AG09319 (cell line): ENCODE measurements around the gene KRT20.

Experiments
- DNase-seq: peaks from one replicate; pipeline ENCODE4 v3.0.0-alpha.2; 2010; ENCODE audit warnings: low read depth; ENCODE audit errors: extremely low read depth
- CTCF ChIP-seq: IDR thresholded peaks from 2 replicates; pipeline ENCODE4 v1.5.1; 2011; ENCODE audit warnings: low read depth, mild to moderate bottlenecking, inconsistent platforms, low read length, moderate library complexity

The KRT20 gene

DNA sequence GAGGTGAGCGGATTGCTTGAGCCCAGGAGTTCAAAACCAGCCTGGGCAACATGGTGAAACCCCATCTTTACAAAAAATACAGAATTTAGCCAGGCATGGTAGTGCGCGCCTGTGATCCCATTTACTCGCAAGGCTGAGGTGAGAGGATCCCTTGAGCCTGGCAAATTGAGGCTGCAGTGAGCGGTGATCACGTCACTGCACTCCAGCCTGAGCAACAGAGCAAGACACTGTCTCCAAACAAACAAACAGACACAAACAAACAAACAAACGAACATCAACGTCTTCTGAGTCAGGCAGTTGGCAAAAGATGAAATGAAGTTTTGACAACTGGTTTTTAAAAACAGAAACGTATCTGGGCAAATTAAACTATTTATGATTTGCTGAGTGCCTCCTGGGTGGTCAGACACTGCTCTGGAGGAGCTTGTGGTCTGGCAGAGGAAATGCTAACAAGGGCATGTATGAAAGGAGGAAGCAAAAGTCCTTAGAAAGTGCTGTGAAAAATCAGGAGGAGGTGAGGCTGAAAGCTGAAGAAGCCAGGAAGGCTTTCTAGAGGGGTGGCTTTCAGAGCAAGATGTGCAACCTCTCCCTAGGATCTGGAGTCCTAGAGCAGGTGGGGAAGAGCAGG is 10.2 kb upstream of the KRT20 start:
- no peak for DNase-seq
- no peak for TF ChIP-seq CTCF

DNA sequence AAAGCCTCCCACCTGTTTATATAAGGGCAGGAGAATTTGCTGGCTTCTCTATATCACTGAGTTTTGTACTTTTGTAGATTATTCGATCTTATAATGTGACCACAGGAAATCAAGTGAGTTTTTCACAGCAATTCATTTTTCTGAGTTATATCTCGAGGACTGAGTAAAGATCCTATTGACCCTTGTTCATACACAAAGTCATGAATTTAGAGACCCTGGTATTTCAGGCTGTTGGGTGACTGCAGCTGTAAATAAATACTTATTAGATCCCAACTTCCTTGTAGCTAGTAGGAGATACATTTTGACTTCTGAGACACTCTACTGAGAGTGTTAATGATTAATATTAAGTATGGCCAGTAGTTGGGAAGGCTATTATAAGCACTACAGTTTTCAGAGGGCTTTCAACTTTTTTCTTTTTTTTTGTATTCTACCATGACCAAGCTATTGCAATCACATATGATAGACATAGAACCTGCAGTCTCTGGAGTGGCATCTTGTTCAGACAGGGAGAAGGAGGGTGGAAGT is 3.2 kb upstream of the KRT20 start:
- DNase-seq: no peak
- TF ChIP-seq CTCF: no peak

DNA sequence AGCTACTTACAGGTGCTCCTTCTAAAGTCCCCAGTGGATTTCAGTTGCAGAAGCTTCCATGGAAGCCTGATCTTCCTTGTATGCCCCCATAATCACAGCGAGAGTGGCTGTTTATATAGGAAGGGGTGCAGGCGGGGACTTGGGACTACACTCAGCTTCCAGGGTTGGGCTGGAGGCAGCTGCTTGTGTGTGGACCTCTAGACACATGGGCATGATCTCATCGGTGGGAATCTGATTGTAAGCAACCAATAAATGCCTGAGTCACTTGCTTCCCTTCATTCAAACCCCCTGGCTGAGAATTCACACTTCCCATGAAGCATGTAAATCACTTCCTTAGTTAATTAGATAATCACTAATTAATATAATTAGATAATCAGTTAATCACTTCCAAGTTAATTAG is 1.0 kb upstream of the KRT20 start:
- no peak for TF ChIP-seq CTCF
- no peak for DNase-seq

GRCh38 chr17:40883626-40884334 is 1.3 kb downstream of the KRT20 start:
- no peak for TF ChIP-seq CTCF
- DNase-seq: no peak

- no peak for DNase-seq
- no peak for TF ChIP-seq CTCF
These were observed 2.0 kb downstream of the KRT20 start for GRCh38 chr17:40883031-40883430.

DNA sequence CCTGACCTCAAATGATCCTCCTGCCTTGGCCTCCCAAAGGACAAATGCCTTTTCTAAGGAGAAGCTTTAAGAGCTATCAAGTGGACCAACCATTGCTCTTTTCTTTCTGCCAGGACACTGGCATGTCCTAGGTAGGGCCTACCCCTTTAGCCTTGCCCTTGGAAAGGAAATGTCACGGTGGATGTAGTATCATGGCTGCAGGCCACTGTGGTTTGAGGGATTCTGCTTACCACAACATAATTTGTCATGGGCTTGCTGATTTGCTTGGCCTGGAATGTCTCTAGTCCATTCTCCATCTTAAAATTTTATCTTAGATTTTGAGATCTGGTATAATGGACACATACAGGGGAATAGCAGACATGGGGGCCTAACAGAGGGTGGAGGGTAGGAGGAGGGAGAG is 6.0 kb downstream of the KRT20 start:
- no peak for DNase-seq
- no peak for TF ChIP-seq CTCF

DNA sequence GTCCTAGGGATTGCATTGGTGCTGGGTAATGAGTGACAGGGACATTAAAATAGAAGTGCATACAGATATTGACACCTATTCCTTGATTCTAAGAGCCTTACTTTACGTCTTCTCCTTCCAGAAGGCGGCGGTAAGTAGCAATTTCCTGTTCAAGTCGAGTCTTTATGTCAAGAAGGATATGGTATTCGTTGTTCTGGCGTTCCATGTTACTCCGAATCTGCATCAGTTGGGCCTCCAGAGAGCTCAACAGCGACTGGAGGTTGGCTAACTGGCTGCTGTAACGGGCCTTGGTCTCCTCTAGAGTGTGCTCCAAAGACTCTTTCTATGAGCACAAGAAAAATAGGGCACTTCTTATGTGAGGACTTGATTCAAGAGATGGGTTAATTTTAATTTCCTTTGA is 7.0 kb downstream of the KRT20 start:
- TF ChIP-seq CTCF: no peak
- no peak for DNase-seq
